Tibial nerve (tissue), 4 donors: ENCODE measurements around the gene ANKMY1.

Experiments
- EP300 ChIP-seq, 2 donors: sonication (generic); formaldehyde crosslinking; IDR thresholded peaks; one replicate each; pipeline ENCODE4 v1.6.1; 2017; ENCODE audit warnings: antibody characterized with exemption in 2 of 2, mild to moderate bottlenecking in 1 of 2
- POLR2A ChIP-seq, 2 donors: fragments of 450-650 bp; IDR thresholded peaks; one replicate each; pipeline ENCODE4 v1.6.1; 2017; ENCODE audit warnings: antibody characterized with exemption in 2 of 2, mild to moderate bottlenecking in 2 of 2, moderate library complexity in 2 of 2
- TF ChIP-seq, protein P1 (sequence below), 5 experiments: fragments of 200-600 bp in 3 of 5; fragments of 450-650 bp in 2 of 5; sonication (generic) in 3 of 5; IDR thresholded peaks; one replicate each; pipeline ENCODE4 v1.5.1; 2016 to 2019; ENCODE audit warnings: antibody characterized with exemption in 5 of 5, mild to moderate bottlenecking in 3 of 5, moderate library complexity in 2 of 5

DNA sequence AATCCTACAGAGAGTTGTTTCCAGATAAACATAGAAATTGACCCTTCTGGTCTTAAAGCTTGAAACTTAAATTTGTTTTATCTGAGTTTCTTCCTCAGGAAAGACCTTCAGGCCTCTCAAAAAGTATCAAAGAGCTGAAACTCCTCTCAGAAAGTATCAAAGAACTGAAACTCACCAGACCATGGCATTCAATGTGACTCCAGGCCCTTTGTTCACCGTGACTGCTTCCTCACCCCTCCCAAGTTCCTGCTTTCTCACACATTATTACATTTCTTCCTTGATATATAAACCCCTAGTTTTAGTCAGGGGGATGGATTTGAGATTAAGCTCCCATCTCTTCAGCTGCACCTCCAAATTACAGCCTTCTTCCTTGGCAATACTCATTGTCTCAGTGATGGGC lies 6.0 kb downstream of the ANKMY1 start:
- TF ChIP-seq, protein P1, sequence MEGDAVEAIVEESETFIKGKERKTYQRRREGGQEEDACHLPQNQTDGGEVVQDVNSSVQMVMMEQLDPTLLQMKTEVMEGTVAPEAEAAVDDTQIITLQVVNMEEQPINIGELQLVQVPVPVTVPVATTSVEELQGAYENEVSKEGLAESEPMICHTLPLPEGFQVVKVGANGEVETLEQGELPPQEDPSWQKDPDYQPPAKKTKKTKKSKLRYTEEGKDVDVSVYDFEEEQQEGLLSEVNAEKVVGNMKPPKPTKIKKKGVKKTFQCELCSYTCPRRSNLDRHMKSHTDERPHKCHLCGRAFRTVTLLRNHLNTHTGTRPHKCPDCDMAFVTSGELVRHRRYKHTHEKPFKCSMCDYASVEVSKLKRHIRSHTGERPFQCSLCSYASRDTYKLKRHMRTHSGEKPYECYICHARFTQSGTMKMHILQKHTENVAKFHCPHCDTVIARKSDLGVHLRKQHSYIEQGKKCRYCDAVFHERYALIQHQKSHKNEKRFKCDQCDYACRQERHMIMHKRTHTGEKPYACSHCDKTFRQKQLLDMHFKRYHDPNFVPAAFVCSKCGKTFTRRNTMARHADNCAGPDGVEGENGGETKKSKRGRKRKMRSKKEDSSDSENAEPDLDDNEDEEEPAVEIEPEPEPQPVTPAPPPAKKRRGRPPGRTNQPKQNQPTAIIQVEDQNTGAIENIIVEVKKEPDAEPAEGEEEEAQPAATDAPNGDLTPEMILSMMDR (IDR thresholded peaks at IDR 0.05) = no peak
- TF ChIP-seq POLR2A (IDR thresholded peaks at IDR 0.05) (no peak), EP300 (IDR thresholded peaks at IDR 0.05) (no peak)
